HL-60 (cell line): Measurements from ENCODE around the gene ZNF107.

Experiments
- DNase-seq, 2 experiments: peaks; one replicate each; pipeline ENCODE4 v3.0.0-alpha.2; 2010 to 2020; ENCODE audit warnings: low read depth in 1 of 2, low spot score in 1 of 2
- H3K27ac ChIP-seq: fragments of 250-450 bp; sonication (Bioruptor Pico); replicated peaks from 2 replicates; pipeline ENCODE4 v1.5.1; 2020; ENCODE audit warnings: mild to moderate bottlenecking, moderate library complexity
- H3K27me3 ChIP-seq: fragments of 250-450 bp; sonication (Bioruptor Pico); 2 replicates; pipeline ENCODE4 v1.5.1; 2021; ENCODE audit warnings: mild to moderate bottlenecking, moderate library complexity; ENCODE audit not compliant: insufficient read depth, poor library complexity, severe bottlenecking
- H3K4me3 ChIP-seq: replicated peaks from 2 replicates; pipeline ENCODE4 v1.5.1; 2011; ENCODE audit warnings: mild to moderate bottlenecking, control low read depth, low read length; ENCODE audit not compliant: insufficient read depth
- CTCF ChIP-seq: IDR thresholded peaks from one replicate; pipeline ENCODE4 v1.5.1; 2011; ENCODE audit warnings: low read length, control low read depth, inconsistent platforms; ENCODE audit not compliant: insufficient read depth
- GABPA ChIP-seq: IDR thresholded peaks from 2 replicates; pipeline ENCODE4 v1.6.1; 2012; ENCODE audit warnings: low read depth
- POLR2AphosphoS5 ChIP-seq: IDR thresholded peaks from 2 replicates; pipeline ENCODE4 v1.6.1; 2012; ENCODE audit warnings: low read depth
- SPI1 ChIP-seq: IDR thresholded peaks from 2 replicates; pipeline ENCODE4 v1.6.1; 2012; ENCODE audit warnings: low read depth, mild to moderate bottlenecking, borderline replicate concordance
- TF ChIP-seq, protein P1 (sequence below): IDR thresholded peaks from 2 replicates; pipeline ENCODE4 v1.6.1; 2012; ENCODE audit warnings: low read depth; ENCODE audit not compliant: insufficient replicate concordance

The ZNF107 gene

GRCh38 chr7:64633401-64633800, 32.5 kb upstream of the ZNF107 start:
- Histone ChIP-seq H3K27me3 (no peaks in the 10 kb centered on the region), H3K27ac (no peak overlapping the region), H3K4me3 (no peak overlapping the region)
- TF ChIP-seq, protein P1, sequence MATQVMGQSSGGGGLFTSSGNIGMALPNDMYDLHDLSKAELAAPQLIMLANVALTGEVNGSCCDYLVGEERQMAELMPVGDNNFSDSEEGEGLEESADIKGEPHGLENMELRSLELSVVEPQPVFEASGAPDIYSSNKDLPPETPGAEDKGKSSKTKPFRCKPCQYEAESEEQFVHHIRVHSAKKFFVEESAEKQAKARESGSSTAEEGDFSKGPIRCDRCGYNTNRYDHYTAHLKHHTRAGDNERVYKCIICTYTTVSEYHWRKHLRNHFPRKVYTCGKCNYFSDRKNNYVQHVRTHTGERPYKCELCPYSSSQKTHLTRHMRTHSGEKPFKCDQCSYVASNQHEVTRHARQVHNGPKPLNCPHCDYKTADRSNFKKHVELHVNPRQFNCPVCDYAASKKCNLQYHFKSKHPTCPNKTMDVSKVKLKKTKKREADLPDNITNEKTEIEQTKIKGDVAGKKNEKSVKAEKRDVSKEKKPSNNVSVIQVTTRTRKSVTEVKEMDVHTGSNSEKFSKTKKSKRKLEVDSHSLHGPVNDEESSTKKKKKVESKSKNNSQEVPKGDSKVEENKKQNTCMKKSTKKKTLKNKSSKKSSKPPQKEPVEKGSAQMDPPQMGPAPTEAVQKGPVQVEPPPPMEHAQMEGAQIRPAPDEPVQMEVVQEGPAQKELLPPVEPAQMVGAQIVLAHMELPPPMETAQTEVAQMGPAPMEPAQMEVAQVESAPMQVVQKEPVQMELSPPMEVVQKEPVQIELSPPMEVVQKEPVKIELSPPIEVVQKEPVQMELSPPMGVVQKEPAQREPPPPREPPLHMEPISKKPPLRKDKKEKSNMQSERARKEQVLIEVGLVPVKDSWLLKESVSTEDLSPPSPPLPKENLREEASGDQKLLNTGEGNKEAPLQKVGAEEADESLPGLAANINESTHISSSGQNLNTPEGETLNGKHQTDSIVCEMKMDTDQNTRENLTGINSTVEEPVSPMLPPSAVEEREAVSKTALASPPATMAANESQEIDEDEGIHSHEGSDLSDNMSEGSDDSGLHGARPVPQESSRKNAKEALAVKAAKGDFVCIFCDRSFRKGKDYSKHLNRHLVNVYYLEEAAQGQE: no peak
- TF ChIP-seq SPI1 (no peak), POLR2AphosphoS5 (no peak), GABPA (no peak), CTCF (no peak)
- DNase-seq: no peak

DNA sequence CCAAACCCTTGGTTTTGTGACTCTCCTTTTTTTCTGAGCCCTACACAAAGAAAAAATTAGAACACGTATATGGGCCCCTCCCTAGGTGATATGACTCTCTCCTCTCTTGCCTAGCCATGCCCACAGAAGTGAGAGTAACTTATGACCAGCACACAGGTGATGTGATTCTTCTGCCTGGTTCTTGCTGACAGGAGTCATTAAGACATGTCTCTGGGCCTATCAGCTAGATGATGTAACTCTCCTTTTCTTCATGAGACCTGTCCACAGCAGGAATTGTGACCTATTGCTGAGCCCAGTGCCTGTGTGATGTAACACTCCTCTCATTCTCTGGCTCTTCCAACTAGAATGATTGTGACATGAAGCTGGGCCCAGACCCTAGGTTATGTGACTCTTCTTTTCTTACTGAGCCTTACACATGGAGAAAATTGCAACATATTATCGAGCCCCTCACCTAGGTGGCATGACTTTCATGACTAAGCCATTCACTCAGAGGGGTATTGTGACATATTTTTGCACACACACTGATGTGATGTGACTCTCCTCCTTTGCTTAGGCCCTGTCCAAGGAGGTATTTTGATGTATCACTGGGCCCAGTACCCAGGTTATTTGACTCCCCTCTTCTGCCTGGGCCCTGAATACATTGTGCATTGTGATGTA, 31.4 kb upstream of the ZNF107 start:
- H3K4me3 ChIP-seq: no peak overlapping the region
- no peak overlapping the region for H3K27ac ChIP-seq
- TF ChIP-seq, protein P1: no peak
- no peak for TF ChIP-seq POLR2AphosphoS5
- no peak for TF ChIP-seq GABPA
- no peak for TF ChIP-seq SPI1
- TF ChIP-seq CTCF: no peak
- no peaks in the 10 kb centered on the region for H3K27me3 ChIP-seq
- no peak for DNase-seq

DNA sequence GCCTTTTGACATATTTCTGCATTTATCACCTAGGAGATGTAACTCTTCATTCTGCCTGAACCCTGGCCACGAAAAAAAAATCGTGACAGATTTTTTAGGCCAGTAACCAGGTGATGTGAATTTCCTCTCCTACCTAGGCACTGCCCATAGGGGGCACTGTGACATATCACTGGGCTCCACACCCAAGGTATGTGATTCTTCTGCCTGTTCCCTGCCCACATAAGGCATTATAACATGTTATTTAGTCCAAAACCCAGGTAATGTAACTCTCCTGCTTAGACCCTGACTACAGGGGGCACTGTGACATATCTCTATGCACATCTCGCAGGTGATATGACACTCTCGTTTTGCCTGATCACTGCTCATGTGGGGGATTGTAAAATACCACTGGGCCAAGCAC, 29.5 kb upstream of the ZNF107 start:
- TF ChIP-seq, protein P1: no peak
- TF ChIP-seq POLR2AphosphoS5 (no peak), SPI1 (no peak), GABPA (no peak), CTCF (no peak)
- no peak overlapping the region for H3K4me3 ChIP-seq
- DNase-seq: no peak
- H3K27ac ChIP-seq: no peak overlapping the region
- no peaks in the 10 kb centered on the region for H3K27me3 ChIP-seq
